ENCODE data around the gene LMNA. TPM values are rescaled to one million over a fixed set of nuclear protein-coding genes. Genes with fewer than 3 reads are reported as not detected.

Gene LMNA
- total RNA-seq, 2 experiments from 2014 or later = 435 to 455 TPM

DNA sequence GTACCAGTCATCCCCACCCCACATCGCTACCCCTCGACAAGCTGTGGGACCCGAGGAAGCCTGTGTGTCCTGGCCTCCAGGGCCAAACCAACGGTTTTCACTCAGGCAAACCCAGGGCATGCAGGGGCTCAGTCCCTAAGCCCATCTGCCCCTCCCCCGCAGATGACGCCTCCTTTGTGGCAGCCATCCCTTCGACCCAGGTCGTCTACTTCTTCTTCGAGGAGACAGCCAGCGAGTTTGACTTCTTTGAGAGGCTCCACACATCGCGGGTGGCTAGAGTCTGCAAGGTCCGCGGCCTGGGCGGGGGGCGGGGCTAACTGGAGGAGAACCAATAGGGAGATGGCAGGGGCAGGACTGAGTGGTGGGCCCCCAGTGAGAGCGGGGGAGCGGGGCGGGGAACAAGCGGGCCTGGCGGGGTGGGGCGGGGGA lies 46.2 kb downstream of the LMNA start:
- TF ChIP-seq CTCF (IDR thresholded peaks at IDR 0.05) = no peak
- ChIA-PET POLR2A (interaction anchor here (0.6 to 2.3 kb wide), 5 partner anchors 13 to 121 kb away, joined by 3 to 11 read pairs (median 3); partner anchors contain the start of genes PMF1 and SMG5), CTCF (no interaction called here)
- no peaks in the 10 kb centered on the region for H3K27me3 ChIP-seq (ENCODE audit: control insufficient read depth in 1 of 2, insufficient read depth in 2 of 2, low read length in 2 of 2)
- no peak overlapping the region for H3K27ac ChIP-seq (ENCODE audit: low read depth in 1 of 2, low read length in 2 of 2)
- peak overlapping the region; percentile 54 for H3K27ac Mint-ChIP-seq
- H3K27me3 Mint-ChIP-seq = no peaks in the 10 kb centered on the region
- DNase-seq = peak in 13 of 14 experiments; percentile 23 to 81 (median 53)
- H3K36me3 Mint-ChIP-seq (ENCODE audit: low read depth) = no peaks in the 10 kb centered on the region
- H3K9me3 ChIP-seq (ENCODE audit: control insufficient read depth in 1 of 2, insufficient read depth in 1 of 2, low read length in 2 of 2) = no peaks in the 10 kb centered on the region
- intact Hi-C loops (cut with DNase I, micrococcal nuclease) = no loop called here
- peak; percentile 79 for ATAC-seq (ENCODE audit: poor library complexity)
- H3K9me3 Mint-ChIP-seq = no peaks in the 10 kb centered on the region
- H3K4me1 ChIP-seq (ENCODE audit: insufficient read depth, low read length) = peaks cover 32% of the 10 kb centered on the region
- H3K4me3 Mint-ChIP-seq = peak overlapping the region; percentile 84
- H3K4me1 Mint-ChIP-seq (ENCODE audit: low read depth) = peaks cover 53% of the 10 kb centered on the region
- H3K36me3 ChIP-seq (ENCODE audit: insufficient read depth, low read length) = no peaks in the 10 kb centered on the region
- H3K4me3 ChIP-seq (ENCODE audit: low read length) = peak overlapping the region; percentile 53

DNA sequence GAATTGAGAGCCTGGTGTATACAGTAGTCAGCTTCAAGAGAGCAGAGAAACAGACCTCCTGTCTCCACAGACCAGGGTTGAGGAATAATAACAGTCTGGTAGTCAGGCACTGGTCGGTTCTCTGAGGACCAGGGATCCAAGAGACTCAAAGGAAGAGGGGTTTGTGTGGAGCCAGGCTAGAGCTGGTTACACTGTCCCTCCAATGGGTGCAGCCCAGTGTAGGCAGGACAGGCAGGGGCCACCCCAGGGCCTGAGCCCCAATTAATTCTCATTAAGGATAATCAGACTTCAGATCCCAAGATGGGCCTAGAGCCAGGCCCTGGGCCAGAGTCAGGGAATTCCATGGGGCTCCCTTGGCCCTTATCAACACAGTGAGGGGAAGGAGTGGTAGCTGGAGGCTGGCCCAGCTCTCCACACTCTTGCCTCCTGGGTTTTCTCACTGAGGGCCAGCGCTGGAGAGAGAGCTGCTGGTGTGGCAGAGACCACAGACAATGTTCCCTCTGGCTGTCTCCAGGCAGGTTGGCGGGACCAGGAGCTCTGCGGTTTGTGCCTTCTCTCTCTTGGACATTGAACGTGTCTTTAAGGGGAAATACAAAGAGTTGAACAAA lies 48.0 kb downstream of the LMNA start:
- Histone ChIP-seq H3K36me3 (ENCODE audit: insufficient read depth, low read length) (no peaks in the 10 kb centered on the region), H3K27me3 (ENCODE audit: control insufficient read depth in 1 of 2, insufficient read depth in 2 of 2, low read length in 2 of 2) (no peaks in the 10 kb centered on the region), H3K27ac (ENCODE audit: low read depth in 1 of 2, low read length in 2 of 2) (no peak overlapping the region), H3K4me3 (ENCODE audit: low read length) (no peak overlapping the region), H3K9me3 (ENCODE audit: control insufficient read depth in 1 of 2, insufficient read depth in 1 of 2, low read length in 2 of 2) (no peaks in the 10 kb centered on the region), H3K4me1 (ENCODE audit: insufficient read depth, low read length) (peaks cover 25% of the 10 kb centered on the region)
- intact Hi-C loops (cut with DNase I, micrococcal nuclease) = no loop called here
- Mint-ChIP-seq H3K4me3 (peak overlapping the region; percentile 66), H3K36me3 (ENCODE audit: low read depth) (peaks cover 2% of the 10 kb centered on the region), H3K4me1 (ENCODE audit: low read depth) (peaks cover 38% of the 10 kb centered on the region), H3K9me3 (no peaks in the 10 kb centered on the region), H3K27me3 (no peaks in the 10 kb centered on the region), H3K27ac (no peak overlapping the region)
- ChIA-PET POLR2A (interaction anchor here (0.7 to 1.0 kb wide), 2 partner anchors 31 to 63 kb away, joined by 3 to 4 read pairs; partner anchors contain the start of gene SLC25A44), CTCF (no interaction called here)
- ATAC-seq (ENCODE audit: poor library complexity) (no peak), DNase-seq (peak in 1 of 14 experiments; percentile 31)
- TF ChIP-seq CTCF (IDR thresholded peaks at IDR 0.05) = no peak

GRCh38 chr1:156163712-156164111 lies 49.2 kb downstream of the LMNA start:
- H3K27me3 ChIP-seq (ENCODE audit: control insufficient read depth in 1 of 2, insufficient read depth in 2 of 2, low read length in 2 of 2) = no peaks in the 10 kb centered on the region
- H3K4me1 Mint-ChIP-seq (ENCODE audit: low read depth) = peaks cover 26% of the 10 kb centered on the region
- peaks cover 4% of the 10 kb centered on the region for H3K36me3 Mint-ChIP-seq (ENCODE audit: low read depth)

More at GRCh38 chr1:156163712-156164111, 49.2 kb downstream of the LMNA start:
- intact Hi-C loops (cut with DNase I, micrococcal nuclease) = no loop called here
- CTCF ChIA-PET = interaction anchor here (0.7 to 0.8 kb wide), 2 partner anchors 11 to 22 kb away, joined by 4 to 7 read pairs; no protein-coding TSS in a partner anchor
- POLR2A ChIA-PET = interaction anchor here (0.6 to 1.7 kb wide), 4 partner anchors 8 to 49 kb away, joined by 3 to 7 read pairs (median 4); partner anchors contain the start of gene PMF1
- peak overlapping the region; percentile 20 for H3K4me3 Mint-ChIP-seq
- Histone ChIP-seq H3K36me3 (ENCODE audit: insufficient read depth, low read length) (no peaks in the 10 kb centered on the region), H3K4me3 (ENCODE audit: low read length) (no peak overlapping the region), H3K4me1 (ENCODE audit: insufficient read depth, low read length) (peaks cover 15% of the 10 kb centered on the region), H3K9me3 (ENCODE audit: control insufficient read depth in 1 of 2, insufficient read depth in 1 of 2, low read length in 2 of 2) (no peaks in the 10 kb centered on the region), H3K27ac (ENCODE audit: low read depth in 1 of 2, low read length in 2 of 2) (no peak overlapping the region)
- DNase-seq (peak in 1 of 14 experiments; percentile 26), ATAC-seq (ENCODE audit: poor library complexity) (no peak)
- no peaks in the 10 kb centered on the region for H3K27me3 Mint-ChIP-seq
- TF ChIP-seq CTCF (IDR thresholded peaks at IDR 0.05) = no peak
- no peaks in the 10 kb centered on the region for H3K9me3 Mint-ChIP-seq
- no peak overlapping the region for H3K27ac Mint-ChIP-seq

Data from CD4-positive, alpha-beta T cell (primary cell).